IPS-18c (cell line): Measurements from ENCODE around the gene NEXN.
"Not testable (repeated sequence)": the region's sequence is repeated elsewhere in the genome, so short reads cannot be mapped to it uniquely, and the experiment has no call there.

Experiments
- H3K4me3 ChIP-seq: 2 replicates; pipeline ENCODE4 v1.7.0; 2013; ENCODE audit warnings: low read depth, mild to moderate bottlenecking, low read length, moderate library complexity; ENCODE audit not compliant: insufficient read depth
- H3K9me3 ChIP-seq: one replicate; pipeline ENCODE4 v1.6.1; 2013; ENCODE audit warnings: mild to moderate bottlenecking, low read length, moderate library complexity; ENCODE audit not compliant: control insufficient read depth, insufficient read depth

NEXN gene

GRCh38 chr1:77978969-77979876, 90.8 kb downstream of the NEXN start, which contains the start of gene FUBP1:
TSS of gene FUBP1 (minus strand) at chr1:77979072. CDS start at chr1:77979004, 68 bp downstream.
- Histone ChIP-seq H3K9me3 (no peaks in the 10 kb centered on the region), H3K4me3 (peak within 1 kb of the TSS; percentile 98)

GRCh38 chr1:77983352-77983996, 95.0 kb downstream of the NEXN start:
- not testable (repeated sequence) for H3K4me3 ChIP-seq, H3K9me3 ChIP-seq

GRCh38 chr1:77983997-77984355, 95.6 kb downstream of the NEXN start:
- Histone ChIP-seq H3K9me3 (no peaks in the 10 kb centered on the region), H3K4me3 (no peak overlapping the region)

GRCh38 chr1:77984629-77985028, 96.2 kb downstream of the NEXN start:
- H3K9me3 ChIP-seq = no peaks in the 10 kb centered on the region
- no peak overlapping the region for H3K4me3 ChIP-seq

- no peaks in the 10 kb centered on the region for H3K9me3 ChIP-seq
These were observed 98.4 kb downstream of the NEXN start for GRCh38 chr1:77986810-77987209.

GRCh38 chr1:77987919-77988318, 99.5 kb downstream of the NEXN start:
- Histone ChIP-seq H3K9me3 (no peaks in the 10 kb centered on the region), H3K4me3 (no peak overlapping the region)

More at GRCh38 chr1:77986810-77987209, 98.4 kb downstream of the NEXN start:
- H3K4me3 ChIP-seq = no peak overlapping the region

GRCh38 chr1:77989744-77990143, 101.3 kb downstream of the NEXN start:
- Histone ChIP-seq H3K9me3 (no peaks in the 10 kb centered on the region), H3K4me3 (no peak overlapping the region)

GRCh38 chr1:77990629-77991204, 102.3 kb downstream of the NEXN start:
- no peak overlapping the region for H3K4me3 ChIP-seq
- H3K9me3 ChIP-seq = no peaks in the 10 kb centered on the region

GRCh38 chr1:77991638-77992037, 103.2 kb downstream of the NEXN start:
- Histone ChIP-seq H3K9me3 (no peaks in the 10 kb centered on the region), H3K4me3 (no peak overlapping the region)
